Stimulated activated memory B cell treated with anti-CD40 and anti-IgM and Interleukin-4, amounts not matched to agents 10 μg/mL and 1 μg/mL and 100 μg/mL, for 72 hours (primary cell): Measurements from ENCODE around the gene STBD1.

Source experiments
- ATAC-seq: fragments of 150-1000 bp; cut with Tn5 transposase; 2 replicates; pipeline ENCODE4 v1.10.0; 2021
- H3K27ac Mint-ChIP-seq: one replicate; pipeline ENCODE4 v1.8.0; 2022; ENCODE audit warnings: mild to moderate bottlenecking, mixed read lengths
- H3K27me3 Mint-ChIP-seq: one replicate; pipeline ENCODE4 v1.8.0; 2022; ENCODE audit warnings: mixed read lengths
- H3K36me3 Mint-ChIP-seq: one replicate; pipeline ENCODE4 v1.8.0; 2022; ENCODE audit warnings: mixed read lengths
- H3K4me1 Mint-ChIP-seq: one replicate; pipeline ENCODE4 v1.8.0; 2022; ENCODE audit warnings: mixed read lengths
- H3K4me3 Mint-ChIP-seq: one replicate; pipeline ENCODE4 v1.8.0; 2022; ENCODE audit warnings: mild to moderate bottlenecking, moderate library complexity, mixed read lengths
- H3K9me3 Mint-ChIP-seq: one replicate; pipeline ENCODE4 v1.8.0; 2022; ENCODE audit warnings: mixed read lengths

The STBD1 gene

DNA sequence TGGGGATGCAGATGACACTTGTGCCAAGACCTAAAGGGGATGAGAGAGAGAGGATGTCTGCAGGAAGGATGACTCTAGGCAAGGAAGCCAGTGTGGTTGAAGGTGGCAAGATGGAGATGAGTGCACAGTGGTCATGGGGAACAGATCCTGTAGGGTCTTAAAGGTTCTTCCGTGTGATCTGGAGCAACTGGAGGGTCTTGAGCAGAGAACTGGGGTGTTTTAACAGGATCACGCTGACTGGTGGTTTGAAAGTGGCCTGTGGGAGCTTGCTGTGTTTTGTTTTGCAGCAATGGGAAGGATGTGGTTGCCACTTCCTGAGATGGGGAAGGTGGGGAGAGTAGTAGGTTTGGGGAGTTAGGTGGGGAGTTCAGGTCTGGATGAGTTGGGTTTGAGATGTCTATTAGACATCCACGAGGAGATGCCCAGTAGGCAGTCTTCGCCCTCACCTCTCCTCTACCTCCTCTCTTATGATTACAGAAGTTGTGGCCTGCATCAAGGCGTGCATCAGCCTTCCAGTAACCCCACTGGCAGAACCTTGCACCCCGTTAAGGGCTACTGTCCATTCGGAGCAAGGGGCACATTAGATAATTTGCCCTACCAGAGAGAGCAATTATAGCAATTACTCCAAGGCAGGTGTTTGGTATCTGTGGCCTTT is 1.4 kb upstream of the STBD1 start:
- Mint-ChIP-seq H3K4me3 (no peak overlapping the region), H3K27ac (no peak overlapping the region), H3K4me1 (peaks cover 11% of the 10 kb centered on the region), H3K9me3 (no peaks in the 10 kb centered on the region), H3K36me3 (no peaks in the 10 kb centered on the region), H3K27me3 (peaks cover 71% of the 10 kb centered on the region)
- ATAC-seq: no peak

DNA sequence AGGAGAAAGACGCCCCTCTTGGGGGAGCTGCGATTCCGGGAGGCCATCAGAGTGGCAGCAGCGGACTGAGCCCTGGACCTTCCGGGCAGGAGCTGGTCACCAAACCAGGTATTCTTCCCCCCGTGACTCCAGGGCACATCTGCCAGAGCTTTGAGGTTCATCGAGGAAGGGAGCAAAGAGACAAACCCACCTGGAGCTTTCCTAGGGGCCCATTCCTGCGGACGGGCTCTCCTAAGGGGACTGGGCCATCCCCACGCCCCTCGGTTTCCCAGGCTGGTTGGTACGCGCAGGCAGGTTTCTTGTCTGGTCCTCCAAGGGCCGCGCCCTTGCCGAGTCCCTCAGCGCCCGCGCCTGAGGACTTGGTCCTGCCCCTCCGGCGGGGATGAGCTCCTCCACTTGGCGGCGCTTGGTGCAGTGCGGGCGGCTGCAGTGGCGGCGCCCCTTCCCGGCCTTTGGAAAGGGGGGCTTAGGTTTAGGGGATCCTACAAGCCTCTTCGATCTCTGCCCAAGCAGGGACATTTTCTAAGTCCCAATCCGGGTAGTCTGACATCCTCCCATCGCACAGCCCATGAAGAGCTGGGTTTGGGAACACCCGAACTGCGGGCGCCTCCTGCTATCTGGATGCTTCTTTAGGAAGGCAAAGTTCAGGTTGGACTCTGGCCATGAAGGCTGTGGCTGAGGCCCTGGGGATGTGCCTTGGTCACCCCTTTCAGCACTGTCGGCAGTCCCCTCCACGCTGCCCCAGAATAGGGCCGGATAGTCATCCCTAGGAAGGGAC is 538 bp downstream of the STBD1 start:
- Mint-ChIP-seq H3K27ac (no peak overlapping the region), H3K4me3 (peak overlapping the region; percentile 70), H3K36me3 (no peaks in the 10 kb centered on the region), H3K4me1 (peaks cover 11% of the 10 kb centered on the region), H3K27me3 (peaks cover 64% of the 10 kb centered on the region), H3K9me3 (no peaks in the 10 kb centered on the region)
- ATAC-seq: no peak

DNA sequence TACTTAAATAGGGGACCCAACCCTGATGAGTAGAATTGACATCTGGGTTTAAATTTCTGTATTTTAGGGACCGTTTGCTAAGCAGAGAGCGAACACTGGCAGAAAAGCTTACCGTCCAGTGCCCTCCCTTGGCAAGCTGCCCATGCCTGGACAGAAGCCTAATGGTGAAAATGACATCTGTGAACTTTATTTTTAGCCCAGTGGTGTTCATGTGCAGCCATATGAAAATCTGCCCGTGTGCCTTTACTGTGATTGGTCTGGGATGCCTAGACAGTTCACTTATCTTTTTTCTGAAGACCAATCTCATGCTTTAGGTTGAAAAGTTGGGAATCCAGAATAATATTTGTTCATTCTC is 1.1 kb downstream of the STBD1 start:
- Mint-ChIP-seq H3K9me3 (no peaks in the 10 kb centered on the region), H3K27ac (no peak overlapping the region), H3K27me3 (peaks cover 61% of the 10 kb centered on the region), H3K36me3 (no peaks in the 10 kb centered on the region), H3K4me1 (peaks cover 11% of the 10 kb centered on the region), H3K4me3 (peak overlapping the region; percentile 36)
- ATAC-seq: no peak

DNA sequence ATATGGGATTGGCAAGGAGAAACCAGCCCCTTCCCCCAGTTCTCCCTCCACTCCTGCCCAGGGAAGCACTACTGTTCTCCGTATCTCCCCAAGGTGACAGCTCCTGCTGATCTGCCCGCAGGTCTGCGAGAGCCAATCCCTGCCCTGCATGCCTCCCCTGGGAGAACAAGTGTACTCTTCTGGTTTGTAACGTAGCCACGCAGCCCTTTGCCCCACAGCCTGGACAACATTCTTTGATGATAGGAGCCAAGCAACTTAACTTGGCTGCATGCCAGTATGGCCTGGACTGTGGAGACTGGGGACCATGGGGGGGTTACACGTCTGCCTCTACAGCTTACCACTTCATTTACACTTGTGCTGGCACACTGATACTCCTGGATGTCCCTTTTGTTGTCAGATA is 2.0 kb downstream of the STBD1 start:
- H3K4me1 Mint-ChIP-seq: peaks cover 11% of the 10 kb centered on the region
- ATAC-seq: no peak
- H3K4me3 Mint-ChIP-seq: no peak overlapping the region
- H3K36me3 Mint-ChIP-seq: no peaks in the 10 kb centered on the region
- peaks cover 52% of the 10 kb centered on the region for H3K27me3 Mint-ChIP-seq
- H3K9me3 Mint-ChIP-seq: no peaks in the 10 kb centered on the region
- no peak overlapping the region for H3K27ac Mint-ChIP-seq

DNA sequence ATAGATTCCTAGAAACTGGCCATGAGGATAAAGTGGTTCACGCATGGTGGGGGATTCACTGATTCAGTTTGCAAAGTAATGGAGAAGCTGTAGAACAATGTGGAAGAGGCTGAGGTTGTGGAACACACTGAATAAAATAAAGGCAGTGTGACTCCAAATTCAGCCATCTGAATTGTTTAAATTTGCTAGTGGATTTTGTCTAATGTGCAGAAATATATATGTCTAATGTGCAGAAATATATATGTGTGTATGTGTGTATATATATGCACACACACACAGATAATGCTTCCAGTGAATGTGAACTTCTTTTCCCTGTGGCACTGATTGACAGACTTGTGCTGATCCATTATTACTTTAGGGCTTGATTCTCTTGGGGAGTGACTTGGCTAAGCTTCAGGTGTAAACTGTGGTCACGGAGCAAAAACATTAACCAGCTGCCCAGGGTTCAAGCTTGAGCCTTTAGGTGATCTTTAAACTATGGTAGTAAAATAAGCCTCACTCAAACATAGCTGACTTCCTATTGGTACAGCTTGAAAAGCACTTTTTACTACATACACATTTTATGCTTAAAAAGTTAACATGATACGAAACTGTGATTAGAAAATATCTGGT is 3.5 kb downstream of the STBD1 start:
- H3K4me3 Mint-ChIP-seq: no peak overlapping the region
- ATAC-seq: no peak
- H3K27ac Mint-ChIP-seq: no peak overlapping the region
- H3K4me1 Mint-ChIP-seq: peaks cover 5% of the 10 kb centered on the region
- peaks cover 40% of the 10 kb centered on the region for H3K27me3 Mint-ChIP-seq
- H3K36me3 Mint-ChIP-seq: no peaks in the 10 kb centered on the region
- no peaks in the 10 kb centered on the region for H3K9me3 Mint-ChIP-seq

DNA sequence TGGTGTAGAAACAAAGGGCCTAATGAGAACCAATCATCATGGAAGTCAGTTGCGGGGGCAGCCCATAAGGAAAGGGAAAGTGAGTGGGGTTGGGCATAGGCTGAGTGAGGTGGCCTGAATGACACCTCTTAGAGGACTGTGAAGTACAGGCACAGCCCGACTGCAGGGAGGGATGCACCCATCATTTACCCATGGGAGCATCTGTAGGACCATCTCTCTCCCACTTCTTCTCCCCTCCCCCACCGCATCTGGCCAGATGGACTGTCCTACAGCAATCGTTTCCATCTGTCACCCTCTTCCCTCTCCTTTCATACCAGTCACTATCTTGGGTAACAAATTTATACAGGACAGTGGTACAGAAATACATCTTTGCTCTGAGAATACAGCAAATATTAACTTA is 4.2 kb downstream of the STBD1 start:
- Mint-ChIP-seq H3K27ac (no peak overlapping the region), H3K36me3 (no peaks in the 10 kb centered on the region), H3K4me3 (no peak overlapping the region), H3K9me3 (no peaks in the 10 kb centered on the region), H3K4me1 (no peaks in the 10 kb centered on the region), H3K27me3 (peaks cover 34% of the 10 kb centered on the region)
- no peak for ATAC-seq

DNA sequence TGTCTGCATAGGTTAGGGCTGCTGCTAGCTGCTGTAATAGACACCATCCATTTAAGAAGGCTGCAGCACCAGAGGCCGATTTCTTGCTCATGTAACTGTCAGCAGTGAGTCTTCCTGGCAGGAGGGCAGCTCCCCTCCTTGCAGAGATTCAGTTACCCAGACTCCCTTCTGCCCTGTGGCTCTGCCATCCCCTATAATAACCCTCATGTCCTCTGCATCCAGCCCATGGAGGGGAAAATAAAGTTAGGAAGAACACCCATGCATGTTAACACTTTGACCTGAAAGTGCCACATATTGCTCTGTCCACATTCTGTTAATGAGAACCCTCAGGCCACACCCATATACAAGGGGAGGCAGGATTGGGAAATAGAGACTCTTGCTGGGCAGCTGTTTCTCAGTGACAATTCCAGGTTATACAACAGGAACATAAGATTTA is 5.4 kb downstream of the STBD1 start:
- peaks cover 6% of the 10 kb centered on the region for H3K36me3 Mint-ChIP-seq

DNA sequence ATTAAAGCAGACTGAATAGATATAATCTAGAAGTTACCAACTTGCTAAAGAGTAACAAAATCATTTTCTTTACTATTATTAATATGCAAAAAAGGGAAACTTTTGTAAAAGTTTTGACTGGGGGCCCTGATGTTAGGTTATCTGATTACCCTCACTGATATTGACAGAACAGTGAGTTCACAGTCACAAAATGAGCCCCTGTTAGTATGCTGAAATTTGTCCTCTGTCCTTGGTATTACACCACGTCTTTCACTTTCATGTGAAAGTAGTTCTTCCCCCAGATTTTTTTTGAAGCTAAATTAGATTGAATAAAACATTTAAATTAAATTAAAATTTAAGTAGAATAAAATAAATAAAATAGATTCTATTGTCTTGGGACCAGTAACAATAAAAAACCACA is 5.9 kb downstream of the STBD1 start:
- ATAC-seq: no peak

More for the DNA sequence above, 5.4 kb downstream of the STBD1 start:
- H3K27me3 Mint-ChIP-seq: peaks cover 37% of the 10 kb centered on the region
- no peaks in the 10 kb centered on the region for H3K4me1 Mint-ChIP-seq
- H3K27ac Mint-ChIP-seq: no peak overlapping the region
- no peak overlapping the region for H3K4me3 Mint-ChIP-seq
- H3K9me3 Mint-ChIP-seq: peaks cover 7% of the 10 kb centered on the region
- ATAC-seq: no peak

DNA sequence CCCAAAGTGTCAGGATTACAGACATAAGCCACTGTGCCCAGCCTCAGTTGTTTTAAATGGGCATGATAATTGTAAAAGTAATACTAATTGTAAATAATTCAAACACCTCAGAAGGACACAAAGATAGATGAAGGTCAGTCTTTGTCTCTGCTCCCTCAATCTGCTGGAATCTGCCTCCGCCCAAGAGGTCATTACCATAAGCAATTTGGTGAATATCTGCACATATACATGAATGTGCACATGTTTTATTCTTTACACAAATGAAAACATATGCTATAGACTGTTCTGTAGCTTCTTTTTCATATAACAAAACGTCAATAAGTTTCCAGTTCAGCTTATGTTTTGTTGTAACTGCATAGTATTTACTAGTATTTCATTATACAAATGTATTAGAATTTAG is 7.0 kb downstream of the STBD1 start:
- Mint-ChIP-seq H3K27me3 (peaks cover 42% of the 10 kb centered on the region), H3K36me3 (peaks cover 6% of the 10 kb centered on the region), H3K9me3 (peaks cover 19% of the 10 kb centered on the region), H3K4me1 (no peaks in the 10 kb centered on the region), H3K4me3 (no peak overlapping the region), H3K27ac (no peak overlapping the region)
- ATAC-seq: no peak

More for the DNA sequence above, 5.9 kb downstream of the STBD1 start:
- Mint-ChIP-seq H3K36me3 (peaks cover 6% of the 10 kb centered on the region), H3K27me3 (peaks cover 37% of the 10 kb centered on the region), H3K9me3 (peaks cover 11% of the 10 kb centered on the region), H3K4me3 (no peak overlapping the region), H3K4me1 (no peaks in the 10 kb centered on the region), H3K27ac (no peak overlapping the region)

DNA sequence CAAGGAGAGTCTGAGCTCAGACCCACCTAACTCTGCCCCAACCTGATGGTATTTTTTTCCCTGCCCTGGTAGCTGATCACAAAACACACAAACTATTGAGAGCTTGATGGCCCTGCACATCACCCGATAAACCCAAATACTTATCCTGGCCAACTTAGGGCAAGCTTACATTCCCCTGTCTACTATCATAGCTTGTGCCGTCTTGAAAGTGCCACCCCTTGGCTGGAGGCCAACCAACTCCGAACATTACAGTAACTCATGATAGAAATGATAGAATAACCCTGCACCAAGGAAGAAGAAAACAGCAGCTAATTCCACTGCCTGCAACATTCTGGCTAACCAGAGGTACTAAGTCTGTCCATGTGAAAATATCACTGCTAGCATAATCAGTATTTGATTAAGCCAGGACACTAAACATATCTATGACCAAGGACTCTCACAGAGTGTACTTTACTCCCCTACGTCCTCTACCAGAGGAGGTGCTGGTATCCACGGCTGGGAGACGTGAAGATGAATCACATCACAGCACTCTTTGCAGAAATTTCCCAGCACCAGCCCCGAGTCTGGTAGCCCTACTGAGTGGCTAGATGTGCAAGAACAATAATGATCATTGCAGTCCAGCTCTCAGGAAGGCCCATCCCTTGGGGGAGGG is 8.9 kb downstream of the STBD1 start:
- H3K9me3 Mint-ChIP-seq: peaks cover 27% of the 10 kb centered on the region
- H3K4me1 Mint-ChIP-seq: no peaks in the 10 kb centered on the region
- peaks cover 31% of the 10 kb centered on the region for H3K27me3 Mint-ChIP-seq
- no peak overlapping the region for H3K27ac Mint-ChIP-seq
- no peak overlapping the region for H3K4me3 Mint-ChIP-seq
- H3K36me3 Mint-ChIP-seq: peaks cover 6% of the 10 kb centered on the region
- ATAC-seq: no peak

DNA sequence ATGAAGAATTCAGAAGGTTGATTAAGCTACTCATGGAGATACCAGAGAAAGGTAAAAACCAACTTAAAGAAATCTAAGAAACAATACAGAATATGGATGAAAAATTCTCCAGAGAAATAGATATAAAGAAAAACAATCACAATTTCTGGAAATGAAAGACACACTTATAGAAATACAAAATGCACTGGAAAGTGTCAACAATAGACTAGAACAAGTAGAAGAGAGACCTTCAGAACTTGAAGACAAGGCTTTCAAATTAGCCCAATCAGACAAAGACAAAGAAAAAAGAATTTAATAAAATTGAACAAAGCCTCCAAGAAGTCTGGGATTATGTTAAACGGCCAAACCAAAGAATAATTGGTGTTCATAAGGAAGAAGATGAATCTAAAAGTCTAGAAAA is 9.6 kb downstream of the STBD1 start:
- H3K27me3 Mint-ChIP-seq: peaks cover 31% of the 10 kb centered on the region
- peaks cover 29% of the 10 kb centered on the region for H3K9me3 Mint-ChIP-seq
- no peak overlapping the region for H3K27ac Mint-ChIP-seq
- H3K4me1 Mint-ChIP-seq: no peaks in the 10 kb centered on the region
- peaks cover 6% of the 10 kb centered on the region for H3K36me3 Mint-ChIP-seq
- ATAC-seq: no peak
- H3K4me3 Mint-ChIP-seq: no peak overlapping the region

DNA sequence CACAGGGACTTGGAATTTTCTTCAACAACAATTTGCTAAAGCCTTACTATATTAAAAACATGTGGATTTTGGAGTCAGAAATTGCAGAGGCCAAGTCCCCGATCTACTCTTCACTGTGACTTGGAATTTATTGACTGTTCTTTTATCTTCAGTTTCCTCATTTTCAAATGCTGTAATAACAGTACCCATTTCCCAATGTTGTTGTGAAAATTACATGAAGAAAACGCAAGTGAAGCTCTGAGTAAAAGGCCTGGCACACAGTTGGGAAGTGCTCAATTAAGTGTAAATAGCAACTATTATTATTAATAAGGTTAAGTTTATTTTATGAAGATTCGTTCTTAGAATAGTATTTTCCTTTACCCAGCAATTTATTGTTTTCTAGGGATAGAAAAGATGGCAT is 15.7 kb downstream of the STBD1 start:
- Mint-ChIP-seq H3K9me3 (peaks cover 25% of the 10 kb centered on the region), H3K27ac (no peak overlapping the region), H3K4me3 (no peak overlapping the region), H3K27me3 (peaks cover 15% of the 10 kb centered on the region), H3K36me3 (no peaks in the 10 kb centered on the region), H3K4me1 (no peaks in the 10 kb centered on the region)
- no peak for ATAC-seq

DNA sequence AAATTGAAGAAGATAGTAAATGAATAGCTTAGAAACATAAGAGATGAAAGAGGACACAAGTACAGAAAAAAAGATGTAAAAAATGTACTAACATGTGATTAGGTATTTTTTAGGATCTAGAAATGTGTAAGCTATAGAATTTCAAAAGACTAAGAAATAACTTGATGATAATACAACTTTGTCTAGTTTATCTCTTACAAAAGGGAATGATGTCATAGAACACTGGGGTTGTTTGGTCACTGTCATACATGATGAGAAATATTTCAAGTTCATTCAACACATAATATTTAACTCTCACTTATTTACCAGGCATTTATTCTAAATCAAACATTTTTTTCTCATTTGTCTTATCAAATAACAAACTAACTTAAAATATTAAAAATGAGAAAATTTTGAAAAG is 18.5 kb downstream of the STBD1 start:
- no peaks in the 10 kb centered on the region for H3K4me1 Mint-ChIP-seq
- H3K27me3 Mint-ChIP-seq: peaks cover 12% of the 10 kb centered on the region
- H3K9me3 Mint-ChIP-seq: peaks cover 18% of the 10 kb centered on the region
- no peak overlapping the region for H3K4me3 Mint-ChIP-seq
- no peak overlapping the region for H3K27ac Mint-ChIP-seq
- H3K36me3 Mint-ChIP-seq: no peaks in the 10 kb centered on the region
- no peak for ATAC-seq

DNA sequence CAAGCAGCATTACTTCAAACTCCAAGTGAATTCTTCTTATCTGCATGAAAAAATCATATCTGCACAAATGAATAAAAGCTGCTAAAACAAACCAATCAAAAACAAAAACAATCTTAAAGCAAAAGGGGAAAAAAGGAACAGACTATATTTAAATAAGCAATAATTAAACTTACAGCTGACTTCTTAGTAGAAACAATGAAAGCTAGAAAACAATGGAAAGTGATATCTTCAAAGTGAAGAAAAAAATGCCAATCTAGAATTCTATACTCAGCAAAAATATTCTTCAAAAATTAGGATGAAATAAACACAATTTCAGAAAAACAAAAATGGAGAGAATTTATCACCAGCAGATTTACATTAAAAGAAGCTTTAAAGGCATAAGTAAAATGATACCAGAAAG is 20.0 kb downstream of the STBD1 start:
- Mint-ChIP-seq H3K27me3 (peaks cover 12% of the 10 kb centered on the region), H3K4me3 (no peak overlapping the region), H3K4me1 (no peaks in the 10 kb centered on the region), H3K27ac (no peak overlapping the region), H3K9me3 (peaks cover 13% of the 10 kb centered on the region), H3K36me3 (no peaks in the 10 kb centered on the region)
- ATAC-seq: no peak

DNA sequence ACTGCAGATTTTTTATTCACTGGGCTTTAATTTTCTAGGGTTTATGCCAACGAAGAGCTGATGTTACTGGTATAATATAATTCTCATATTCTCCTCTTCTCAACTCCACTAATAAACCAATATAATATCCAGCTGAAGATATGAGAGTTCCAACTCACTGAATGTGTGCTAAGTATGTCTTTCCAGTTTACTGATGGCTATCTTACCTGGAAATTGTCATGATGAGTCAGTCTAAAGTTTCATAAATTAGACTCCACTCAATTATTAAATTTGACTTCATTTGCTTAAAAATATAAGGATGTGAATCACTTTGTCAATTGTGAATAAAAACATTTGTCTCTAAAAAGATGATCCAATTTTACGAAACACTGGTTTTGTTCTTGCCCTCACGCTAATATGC is 28.4 kb downstream of the STBD1 start:
- H3K27me3 Mint-ChIP-seq: peaks cover 9% of the 10 kb centered on the region
- ATAC-seq: no peak
- H3K4me3 Mint-ChIP-seq: no peak overlapping the region
- H3K4me1 Mint-ChIP-seq: no peaks in the 10 kb centered on the region
- H3K27ac Mint-ChIP-seq: no peak overlapping the region
- no peaks in the 10 kb centered on the region for H3K36me3 Mint-ChIP-seq
- no peaks in the 10 kb centered on the region for H3K9me3 Mint-ChIP-seq
